ENCODE data around the gene NCKIPSD. TPM values are rescaled to one million over a fixed set of nuclear protein-coding genes. Genes with fewer than 3 reads are reported as not detected.
A peak's percentile ranks its signal among the peaks of the same experiment; 100 is the strongest.
"Not testable (repeated sequence)": the region's sequence is repeated elsewhere in the genome, so short reads cannot be mapped to it uniquely, and the experiment has no call there.

Gene NCKIPSD
- polyA plus RNA-seq: 1 to 10 TPM; 7.6 to 8.2 TPM

- Histone ChIP-seq H3K9me3 (ENCODE audit: control insufficient read depth in 2 of 2, insufficient read depth in 1 of 2, low read depth in 1 of 2, low read length in 1 of 2) (no peaks in the 10 kb centered on the region), H3K27me3 (ENCODE audit: control insufficient read depth in 1 of 2, insufficient read depth in 2 of 2, low read length in 2 of 2) (no peaks in the 10 kb centered on the region), H3K27ac (ENCODE audit: low read depth in 2 of 2, low read length in 1 of 2) (peak within 1 kb of the TSS; percentile 90 to 95), H3K4me1 (ENCODE audit: control insufficient read depth in 2 of 2, insufficient read depth in 2 of 2, low read length in 1 of 2) (peaks cover 2 to 9% of the 10 kb centered on the region in 2 donors), H3K36me3 (ENCODE audit: control insufficient read depth in 2 of 2, insufficient read depth in 2 of 2, low read length in 1 of 2) (peaks cover 8 to 42% of the 10 kb centered on the region in 2 donors), H3K4me3 (ENCODE audit: low read depth in 1 of 2, low read length in 2 of 2) (peak within 1 kb of the TSS; percentile 62 to 86)
- whole genome bisulfite sequencing, 2 donors: 0 to 1% methylated on average over 69 to 97 of the region's 97 CpGs
Measured at GRCh38 chr3:48685603-48686511, at the start of gene NCKIPSD. TSS of gene NCKIPSD (minus strand) at chr3:48685915. CDS start at chr3:48685807, 108 bp downstream.

GRCh38 chr3:48735075-48735767, 49.5 kb upstream of the NCKIPSD start:
- not testable (repeated sequence) for H3K27me3 ChIP-seq (ENCODE audit: control insufficient read depth in 1 of 2, insufficient read depth in 2 of 2, low read length in 2 of 2); H3K9me3 ChIP-seq (ENCODE audit: control insufficient read depth in 2 of 2, insufficient read depth in 1 of 2, low read depth in 1 of 2, low read length in 1 of 2); H3K36me3 ChIP-seq (ENCODE audit: control insufficient read depth in 2 of 2, insufficient read depth in 2 of 2, low read length in 1 of 2); H3K27ac ChIP-seq (ENCODE audit: low read depth in 2 of 2, low read length in 1 of 2); H3K4me3 ChIP-seq (ENCODE audit: low read depth in 1 of 2, low read length in 2 of 2)
- 37 to 39% methylated on average over 7 to 8 of the region's 8 CpGs for WGBS, 2 donors
- H3K4me1 ChIP-seq (ENCODE audit: control insufficient read depth in 2 of 2, insufficient read depth in 2 of 2, low read length in 1 of 2): peaks cover 7 to 15% of the 10 kb centered on the region in 2 donors

- 76 to 80% methylated on average over 8 to 19 of the region's 25 CpGs for WGBS, 2 donors
- not testable (repeated sequence) for H3K9me3 ChIP-seq (ENCODE audit: control insufficient read depth in 2 of 2, insufficient read depth in 1 of 2, low read depth in 1 of 2, low read length in 1 of 2)
Measured at GRCh38 chr3:48734541-48734940, 48.8 kb upstream of the NCKIPSD start.

GRCh38 chr3:48733752-48734518, 48.2 kb upstream of the NCKIPSD start:
- not testable (repeated sequence) for H3K4me3 ChIP-seq (ENCODE audit: low read depth in 1 of 2, low read length in 2 of 2); H3K27ac ChIP-seq (ENCODE audit: low read depth in 2 of 2, low read length in 1 of 2); H3K36me3 ChIP-seq (ENCODE audit: control insufficient read depth in 2 of 2, insufficient read depth in 2 of 2, low read length in 1 of 2); H3K9me3 ChIP-seq (ENCODE audit: control insufficient read depth in 2 of 2, insufficient read depth in 1 of 2, low read depth in 1 of 2, low read length in 1 of 2); H3K27me3 ChIP-seq (ENCODE audit: control insufficient read depth in 1 of 2, insufficient read depth in 2 of 2, low read length in 2 of 2); H3K4me1 ChIP-seq (ENCODE audit: control insufficient read depth in 2 of 2, insufficient read depth in 2 of 2, low read length in 1 of 2)
- 77 to 88% methylated on average over 12 to 51 of the region's 53 CpGs for WGBS, 2 donors

More at GRCh38 chr3:48734541-48734940, 48.8 kb upstream of the NCKIPSD start:
- H3K27ac ChIP-seq (ENCODE audit: low read depth in 2 of 2, low read length in 1 of 2); H3K4me3 ChIP-seq (ENCODE audit: low read depth in 1 of 2, low read length in 2 of 2); H3K36me3 ChIP-seq (ENCODE audit: control insufficient read depth in 2 of 2, insufficient read depth in 2 of 2, low read length in 1 of 2); H3K4me1 ChIP-seq (ENCODE audit: control insufficient read depth in 2 of 2, insufficient read depth in 2 of 2, low read length in 1 of 2); H3K27me3 ChIP-seq (ENCODE audit: control insufficient read depth in 1 of 2, insufficient read depth in 2 of 2, low read length in 2 of 2): not testable (repeated sequence)

GRCh38 chr3:48727511-48727910, 41.8 kb upstream of the NCKIPSD start:
- no peaks in the 10 kb centered on the region for H3K27me3 ChIP-seq (ENCODE audit: control insufficient read depth in 1 of 2, insufficient read depth in 2 of 2, low read length in 2 of 2)
- H3K9me3 ChIP-seq (ENCODE audit: control insufficient read depth in 2 of 2, insufficient read depth in 1 of 2, low read depth in 1 of 2, low read length in 1 of 2): no peaks in the 10 kb centered on the region
- 94 to 95% methylated on average over 8 of the region's 8 CpGs for WGBS, 2 donors
- H3K36me3 ChIP-seq (ENCODE audit: control insufficient read depth in 2 of 2, insufficient read depth in 2 of 2, low read length in 1 of 2): no peaks in the 10 kb centered on the region
- no peak overlapping the region for H3K4me3 ChIP-seq (ENCODE audit: low read depth in 1 of 2, low read length in 2 of 2)
- H3K4me1 ChIP-seq (ENCODE audit: control insufficient read depth in 2 of 2, insufficient read depth in 2 of 2, low read length in 1 of 2): no peaks in the 10 kb centered on the region
- no peak overlapping the region for H3K27ac ChIP-seq (ENCODE audit: low read depth in 2 of 2, low read length in 1 of 2)

GRCh38 chr3:48725185-48725855, 39.6 kb upstream of the NCKIPSD start:
- H3K4me1 ChIP-seq (ENCODE audit: control insufficient read depth in 2 of 2, insufficient read depth in 2 of 2, low read length in 1 of 2); H3K9me3 ChIP-seq (ENCODE audit: control insufficient read depth in 2 of 2, insufficient read depth in 1 of 2, low read depth in 1 of 2, low read length in 1 of 2); H3K27me3 ChIP-seq (ENCODE audit: control insufficient read depth in 1 of 2, insufficient read depth in 2 of 2, low read length in 2 of 2); H3K36me3 ChIP-seq (ENCODE audit: control insufficient read depth in 2 of 2, insufficient read depth in 2 of 2, low read length in 1 of 2); H3K27ac ChIP-seq (ENCODE audit: low read depth in 2 of 2, low read length in 1 of 2); H3K4me3 ChIP-seq (ENCODE audit: low read depth in 1 of 2, low read length in 2 of 2): not testable (repeated sequence)
- WGBS, 2 donors: 92 to 94% methylated on average over 8 of the region's 8 CpGs

GRCh38 chr3:48723725-48724124, 38.0 kb upstream of the NCKIPSD start:
- H3K9me3 ChIP-seq (ENCODE audit: control insufficient read depth in 2 of 2, insufficient read depth in 1 of 2, low read depth in 1 of 2, low read length in 1 of 2): no peaks in the 10 kb centered on the region
- no peaks in the 10 kb centered on the region for H3K27me3 ChIP-seq (ENCODE audit: control insufficient read depth in 1 of 2, insufficient read depth in 2 of 2, low read length in 2 of 2)
- H3K36me3 ChIP-seq (ENCODE audit: control insufficient read depth in 2 of 2, insufficient read depth in 2 of 2, low read length in 1 of 2): no peaks in the 10 kb centered on the region
- no peaks in the 10 kb centered on the region for H3K4me1 ChIP-seq (ENCODE audit: control insufficient read depth in 2 of 2, insufficient read depth in 2 of 2, low read length in 1 of 2)
- no peak overlapping the region for H3K27ac ChIP-seq (ENCODE audit: low read depth in 2 of 2, low read length in 1 of 2)
- WGBS, 2 donors: 86 to 89% methylated on average over 7 of the region's 7 CpGs
- H3K4me3 ChIP-seq (ENCODE audit: low read depth in 1 of 2, low read length in 2 of 2): no peak overlapping the region

GRCh38 chr3:48723293-48723692, 37.6 kb upstream of the NCKIPSD start:
- H3K4me1 ChIP-seq (ENCODE audit: control insufficient read depth in 2 of 2, insufficient read depth in 2 of 2, low read length in 1 of 2); H3K27ac ChIP-seq (ENCODE audit: low read depth in 2 of 2, low read length in 1 of 2); H3K36me3 ChIP-seq (ENCODE audit: control insufficient read depth in 2 of 2, insufficient read depth in 2 of 2, low read length in 1 of 2); H3K27me3 ChIP-seq (ENCODE audit: control insufficient read depth in 1 of 2, insufficient read depth in 2 of 2, low read length in 2 of 2); H3K9me3 ChIP-seq (ENCODE audit: control insufficient read depth in 2 of 2, insufficient read depth in 1 of 2, low read depth in 1 of 2, low read length in 1 of 2); H3K4me3 ChIP-seq (ENCODE audit: low read depth in 1 of 2, low read length in 2 of 2): not testable (repeated sequence)
- WGBS, 2 donors: 83 to 86% methylated on average over 3 of the region's 3 CpGs
